ENCODE results near the gene LYZL6.

LYZL6 gene

GRCh38 chr17:35972535-35972934 lies 29.0 kb upstream of the LYZL6 start:
- Histone ChIP-seq H3K9me3 (ENCODE audit: low read length) (no peaks in the 10 kb centered on the region), H3K4me3 (ENCODE audit: low read depth, low read length, poor library complexity, severe bottlenecking) (no peak overlapping the region), H2AFZ (ENCODE audit: low read length) (no peak overlapping the region), H3K27me3 (ENCODE audit: insufficient read depth, low read length) (no peaks in the 10 kb centered on the region), H3K36me3 (ENCODE audit: insufficient read depth, low read length) (no peaks in the 10 kb centered on the region), H3K9ac (ENCODE audit: low read length) (no peak overlapping the region), H3K79me2 (ENCODE audit: insufficient read depth, low read length) (no peaks in the 10 kb centered on the region), H3F3A (ENCODE audit: insufficient read depth, low read length) (no peaks in the 10 kb centered on the region), H3K4me1 (ENCODE audit: insufficient read depth, low read length, severe bottlenecking) (no peaks in the 10 kb centered on the region), H3K27ac (ENCODE audit: low read depth, low read length, poor library complexity, severe bottlenecking) (no peak overlapping the region), H3K9me2 (ENCODE audit: low read depth, low read length) (no peaks in the 10 kb centered on the region), H3K4me2 (ENCODE audit: low read length) (no peak overlapping the region), H4K20me1 (ENCODE audit: insufficient read depth, low read length) (no peaks in the 10 kb centered on the region)
- TF ChIP-seq, protein P1, sequence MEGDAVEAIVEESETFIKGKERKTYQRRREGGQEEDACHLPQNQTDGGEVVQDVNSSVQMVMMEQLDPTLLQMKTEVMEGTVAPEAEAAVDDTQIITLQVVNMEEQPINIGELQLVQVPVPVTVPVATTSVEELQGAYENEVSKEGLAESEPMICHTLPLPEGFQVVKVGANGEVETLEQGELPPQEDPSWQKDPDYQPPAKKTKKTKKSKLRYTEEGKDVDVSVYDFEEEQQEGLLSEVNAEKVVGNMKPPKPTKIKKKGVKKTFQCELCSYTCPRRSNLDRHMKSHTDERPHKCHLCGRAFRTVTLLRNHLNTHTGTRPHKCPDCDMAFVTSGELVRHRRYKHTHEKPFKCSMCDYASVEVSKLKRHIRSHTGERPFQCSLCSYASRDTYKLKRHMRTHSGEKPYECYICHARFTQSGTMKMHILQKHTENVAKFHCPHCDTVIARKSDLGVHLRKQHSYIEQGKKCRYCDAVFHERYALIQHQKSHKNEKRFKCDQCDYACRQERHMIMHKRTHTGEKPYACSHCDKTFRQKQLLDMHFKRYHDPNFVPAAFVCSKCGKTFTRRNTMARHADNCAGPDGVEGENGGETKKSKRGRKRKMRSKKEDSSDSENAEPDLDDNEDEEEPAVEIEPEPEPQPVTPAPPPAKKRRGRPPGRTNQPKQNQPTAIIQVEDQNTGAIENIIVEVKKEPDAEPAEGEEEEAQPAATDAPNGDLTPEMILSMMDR (IDR thresholded peaks at IDR 0.05; ENCODE audit: low read length) = no peak
- TF ChIP-seq EZH2 (IDR thresholded peaks at IDR 0.05; ENCODE audit: borderline replicate concordance, low read length) = no peak

DNA sequence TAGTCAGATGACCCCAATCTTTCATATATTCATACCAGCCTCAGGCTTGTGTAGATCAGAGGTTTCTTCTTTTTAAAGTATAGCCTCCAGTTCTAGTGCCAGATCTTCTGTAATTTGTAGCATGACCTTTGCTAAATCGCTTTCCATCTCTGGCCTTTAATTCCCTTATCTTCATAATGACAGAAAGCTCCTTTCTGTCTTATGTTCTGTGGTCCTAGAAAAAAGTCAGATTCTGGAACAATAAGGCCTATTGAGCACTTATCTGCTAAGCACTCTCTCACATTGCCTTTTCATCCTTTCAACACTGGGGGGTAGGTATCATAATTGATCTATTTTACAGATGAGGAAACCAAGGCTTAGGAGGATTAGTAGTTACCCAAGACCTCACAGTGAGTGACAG lies 28.6 kb upstream of the LYZL6 start:
- Histone ChIP-seq H3F3A (ENCODE audit: insufficient read depth, low read length) (no peaks in the 10 kb centered on the region), H3K27me3 (ENCODE audit: insufficient read depth, low read length) (no peaks in the 10 kb centered on the region), H3K36me3 (ENCODE audit: insufficient read depth, low read length) (no peaks in the 10 kb centered on the region), H3K4me3 (ENCODE audit: low read depth, low read length, poor library complexity, severe bottlenecking) (no peak overlapping the region), H3K4me2 (ENCODE audit: low read length) (no peak overlapping the region), H3K9ac (ENCODE audit: low read length) (no peak overlapping the region), H3K9me3 (ENCODE audit: low read length) (no peaks in the 10 kb centered on the region), H3K4me1 (ENCODE audit: insufficient read depth, low read length, severe bottlenecking) (no peaks in the 10 kb centered on the region), H3K27ac (ENCODE audit: low read depth, low read length, poor library complexity, severe bottlenecking) (no peak overlapping the region), H4K20me1 (ENCODE audit: insufficient read depth, low read length) (no peaks in the 10 kb centered on the region), H3K79me2 (ENCODE audit: insufficient read depth, low read length) (no peaks in the 10 kb centered on the region), H3K9me2 (ENCODE audit: low read depth, low read length) (no peaks in the 10 kb centered on the region), H2AFZ (ENCODE audit: low read length) (no peak overlapping the region)
- TF ChIP-seq, protein P1 (IDR thresholded peaks at IDR 0.05; ENCODE audit: low read length) = no peak
- no peak for TF ChIP-seq EZH2 (IDR thresholded peaks at IDR 0.05; ENCODE audit: borderline replicate concordance, low read length)

GRCh38 chr17:35969558-35970380 lies 26.3 kb upstream of the LYZL6 start:
- no peak overlapping the region for H3K27ac ChIP-seq (ENCODE audit: low read depth, low read length, poor library complexity, severe bottlenecking)

More at GRCh38 chr17:35969558-35970380, 26.3 kb upstream of the LYZL6 start:
- H3K27me3 ChIP-seq (ENCODE audit: insufficient read depth, low read length) = no peaks in the 10 kb centered on the region
- no peak overlapping the region for H3K9ac ChIP-seq (ENCODE audit: low read length)
- no peaks in the 10 kb centered on the region for H3K9me2 ChIP-seq (ENCODE audit: low read depth, low read length)
- no peaks in the 10 kb centered on the region for H4K20me1 ChIP-seq (ENCODE audit: insufficient read depth, low read length)
- TF ChIP-seq EZH2 (IDR thresholded peaks at IDR 0.05; ENCODE audit: borderline replicate concordance, low read length) = no peak
- TF ChIP-seq, protein P1 (IDR thresholded peaks at IDR 0.05; ENCODE audit: low read length) = peak; percentile 78
- no peaks in the 10 kb centered on the region for H3K4me1 ChIP-seq (ENCODE audit: insufficient read depth, low read length, severe bottlenecking)
- no peaks in the 10 kb centered on the region for H3K79me2 ChIP-seq (ENCODE audit: insufficient read depth, low read length)
- H3K4me2 ChIP-seq (ENCODE audit: low read length) = no peak overlapping the region
- H3K9me3 ChIP-seq (ENCODE audit: low read length) = no peaks in the 10 kb centered on the region
- no peaks in the 10 kb centered on the region for H3F3A ChIP-seq (ENCODE audit: insufficient read depth, low read length)
- H2AFZ ChIP-seq (ENCODE audit: low read length) = no peak overlapping the region
- H3K4me3 ChIP-seq (ENCODE audit: low read depth, low read length, poor library complexity, severe bottlenecking) = no peak overlapping the region
- no peaks in the 10 kb centered on the region for H3K36me3 ChIP-seq (ENCODE audit: insufficient read depth, low read length)

All from OCI-LY1 (cell line).